Brain microvascular endothelial cell (primary cell): ENCODE results near the gene FXYD2.

Experiments used
- DNase-seq: peaks from one replicate; pipeline ENCODE4 v3.0.0-alpha.2; 2020
- H3K27ac ChIP-seq: fragments of 250-450 bp; sonication (Bioruptor Pico); 2 replicates; pipeline ENCODE4 v1.5.1; 2020; ENCODE audit warnings: mild to moderate bottlenecking, moderate library complexity
- H3K27me3 ChIP-seq: fragments of 250-450 bp; sonication (Bioruptor Pico); replicated peaks from 2 replicates; pipeline ENCODE4 v1.5.1; 2020; ENCODE audit warnings: mild to moderate bottlenecking
- H3K36me3 ChIP-seq: fragments of 250-450 bp; sonication (Bioruptor Pico); replicated peaks from 2 replicates; pipeline ENCODE4 v1.5.1; 2020; ENCODE audit warnings: mild to moderate bottlenecking
- H3K4me3 ChIP-seq: 2 replicates; pipeline ENCODE4 v1.5.1; 2011; ENCODE audit warnings: low read depth, mild to moderate bottlenecking, control low read depth, low read length, moderate library complexity
- CTCF ChIP-seq: IDR thresholded peaks from 2 replicates; pipeline ENCODE4 v1.5.1; 2011; ENCODE audit warnings: low read depth, mild to moderate bottlenecking, moderate library complexity, low read length, control low read depth, inconsistent platforms; ENCODE audit errors: missing control alignments
- in situ Hi-C: cut with HindIII; loops from 2 replicates; pipeline ENCODE4 v1.10.0; 2017; ENCODE audit warnings: low sequenced_read_pairs, low pct_ligation_motif_present

FXYD2 gene

GRCh38 chr11:117824571-117825537 is at the start of gene FXYD2:
FXYD2 (minus strand) TSS chr11:117824744; CDS start chr11:117824678, 66 bp downstream.
- in situ Hi-C loops: loop anchor here (25.0 kb wide), 2 partner anchors 112 to 388 kb away; partner anchors contain the start of gene TMPRSS13
- TF ChIP-seq CTCF: no peak
- H3K27me3 ChIP-seq: no peaks in the 10 kb centered on the region
- no peak within 1 kb of the TSS for H3K27ac ChIP-seq
- H3K4me3 ChIP-seq: no peak within 1 kb of the TSS
- DNase-seq: no peak
- H3K36me3 ChIP-seq: no peaks in the 10 kb centered on the region

DNA sequence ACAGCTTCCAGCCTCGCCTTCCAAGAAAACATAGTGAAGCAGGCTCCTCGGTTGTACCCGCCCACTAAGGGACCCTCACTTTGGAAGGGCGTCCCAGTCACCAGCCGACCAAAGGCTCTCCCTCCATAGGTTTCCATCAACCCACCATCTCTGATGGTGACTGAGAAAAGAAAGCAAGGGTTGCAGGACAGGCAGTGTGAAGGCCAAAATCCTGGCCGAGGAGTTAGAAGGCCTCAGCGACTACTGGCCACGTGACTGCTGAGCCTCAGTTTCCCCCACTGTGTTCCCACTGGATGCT is 49.2 kb upstream of the FXYD2 start:
- in situ Hi-C loops: no loop called here
- H3K36me3 ChIP-seq: no peaks in the 10 kb centered on the region
- TF ChIP-seq CTCF: no peak
- no peak overlapping the region for H3K4me3 ChIP-seq
- H3K27me3 ChIP-seq: peaks cover 61% of the 10 kb centered on the region
- no peak for DNase-seq
- no peak overlapping the region for H3K27ac ChIP-seq

GRCh38 chr11:117872975-117873827 is 48.7 kb upstream of the FXYD2 start:
- no peak for DNase-seq
- Histone ChIP-seq H3K36me3 (no peaks in the 10 kb centered on the region), H3K4me3 (no peak overlapping the region), H3K27ac (no peak overlapping the region), H3K27me3 (peaks cover 60% of the 10 kb centered on the region)
- in situ Hi-C loops: no loop called here
- TF ChIP-seq CTCF: no peak

DNA sequence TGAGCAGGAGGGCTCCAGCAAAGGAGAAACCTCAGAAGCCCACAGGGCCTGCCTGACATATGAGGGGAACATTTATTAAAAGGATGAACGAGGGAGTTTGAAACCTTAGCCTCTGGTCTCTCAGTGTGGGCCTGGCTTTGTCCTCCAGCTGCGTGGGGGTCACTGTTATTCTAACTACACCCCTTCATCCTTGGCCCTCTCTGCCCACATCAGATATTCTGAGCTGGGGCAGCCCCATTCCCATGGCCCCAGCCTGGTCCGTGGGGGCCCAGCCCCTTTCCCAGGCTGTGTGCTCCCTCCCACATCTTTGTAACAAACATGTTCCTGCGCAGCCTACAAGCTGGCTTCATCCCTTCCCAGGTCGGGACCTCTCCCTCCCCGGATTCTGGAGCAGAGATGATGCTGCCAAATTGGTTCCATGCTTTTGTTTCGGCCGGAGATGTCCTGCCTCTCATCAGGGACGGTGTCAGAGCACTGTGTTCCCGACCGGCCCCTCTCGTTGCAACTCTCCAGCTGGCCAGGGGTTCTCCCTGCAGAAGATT is 47.9 kb upstream of the FXYD2 start:
- in situ Hi-C loops: no loop called here
- Histone ChIP-seq H3K27ac (no peak overlapping the region), H3K27me3 (peaks cover 55% of the 10 kb centered on the region), H3K4me3 (no peak overlapping the region), H3K36me3 (no peaks in the 10 kb centered on the region)
- no peak for TF ChIP-seq CTCF
- DNase-seq: no peak

DNA sequence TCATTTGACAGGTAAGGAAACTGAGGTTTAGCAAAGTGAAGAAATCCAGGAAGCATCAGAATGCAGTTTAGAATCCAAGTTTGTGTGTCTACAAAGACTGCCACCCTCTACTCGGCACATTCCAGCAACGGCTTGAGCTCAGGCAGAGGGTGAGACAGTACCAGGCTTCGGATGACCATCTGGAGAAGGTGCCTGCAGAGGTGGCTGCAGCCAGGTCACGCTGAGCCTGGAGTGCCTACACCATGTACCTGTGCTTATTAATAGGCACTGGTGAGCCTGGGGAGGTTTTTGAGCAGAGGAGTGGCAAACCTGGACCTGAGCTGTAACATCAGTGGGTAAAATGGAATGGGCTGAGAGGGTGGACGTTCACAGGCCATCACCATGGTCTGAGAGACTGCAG is 47.2 kb upstream of the FXYD2 start:
- in situ Hi-C loops: no loop called here

More for the DNA sequence above, 47.2 kb upstream of the FXYD2 start:
- Histone ChIP-seq H3K4me3 (no peak overlapping the region), H3K27me3 (peaks cover 48% of the 10 kb centered on the region), H3K27ac (no peak overlapping the region), H3K36me3 (no peaks in the 10 kb centered on the region)
- DNase-seq: no peak
- TF ChIP-seq CTCF: no peak
